ENCODE results near the gene ASB1.

DNA sequence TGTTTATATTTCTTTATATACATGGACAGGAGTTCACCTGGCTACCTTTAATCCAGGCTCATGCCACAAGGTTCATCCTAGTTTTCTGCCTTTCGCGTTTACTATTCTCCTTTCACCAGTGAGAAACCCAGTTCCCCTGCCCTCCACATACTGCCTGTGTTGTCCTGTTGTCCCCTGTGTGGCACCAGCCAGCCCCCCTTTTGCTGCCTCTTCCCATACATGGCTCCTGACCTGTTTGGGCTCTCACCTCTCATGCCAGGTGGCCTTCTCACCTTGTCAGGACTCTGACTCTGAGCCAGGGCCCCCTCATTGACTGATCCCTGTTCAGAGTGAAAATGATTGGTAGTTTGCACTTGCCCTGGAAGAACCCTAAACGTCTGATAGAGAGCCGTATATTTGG, 13.6 kb downstream of the ASB1 start:
- TF ChIP-seq, protein P1, sequence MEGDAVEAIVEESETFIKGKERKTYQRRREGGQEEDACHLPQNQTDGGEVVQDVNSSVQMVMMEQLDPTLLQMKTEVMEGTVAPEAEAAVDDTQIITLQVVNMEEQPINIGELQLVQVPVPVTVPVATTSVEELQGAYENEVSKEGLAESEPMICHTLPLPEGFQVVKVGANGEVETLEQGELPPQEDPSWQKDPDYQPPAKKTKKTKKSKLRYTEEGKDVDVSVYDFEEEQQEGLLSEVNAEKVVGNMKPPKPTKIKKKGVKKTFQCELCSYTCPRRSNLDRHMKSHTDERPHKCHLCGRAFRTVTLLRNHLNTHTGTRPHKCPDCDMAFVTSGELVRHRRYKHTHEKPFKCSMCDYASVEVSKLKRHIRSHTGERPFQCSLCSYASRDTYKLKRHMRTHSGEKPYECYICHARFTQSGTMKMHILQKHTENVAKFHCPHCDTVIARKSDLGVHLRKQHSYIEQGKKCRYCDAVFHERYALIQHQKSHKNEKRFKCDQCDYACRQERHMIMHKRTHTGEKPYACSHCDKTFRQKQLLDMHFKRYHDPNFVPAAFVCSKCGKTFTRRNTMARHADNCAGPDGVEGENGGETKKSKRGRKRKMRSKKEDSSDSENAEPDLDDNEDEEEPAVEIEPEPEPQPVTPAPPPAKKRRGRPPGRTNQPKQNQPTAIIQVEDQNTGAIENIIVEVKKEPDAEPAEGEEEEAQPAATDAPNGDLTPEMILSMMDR (conservative IDR thresholded peaks at IDR 0.05) = no peak
- no peak for TF ChIP-seq ZFX (IDR thresholded peaks at IDR 0.05)

All from C4-2B (cell line).